Esophagus squamous epithelium (tissue), 4 donors: ENCODE results near the gene RPS15.

Source experiments
- POLR2A ChIP-seq, 4 donors: fragments of 450-650 bp; IDR thresholded peaks; one replicate each; pipeline ENCODE4 v1.6.1; 2017; ENCODE audit warnings: antibody characterized with exemption in 4 of 4, mild to moderate bottlenecking in 4 of 4, moderate library complexity in 3 of 4
- TF ChIP-seq, protein P1 (sequence below), 6 experiments: fragments of 450-650 bp in 4 of 6; fragments of 200-600 bp in 2 of 6; sonication (generic) in 2 of 6; IDR thresholded peaks; one replicate each; pipeline ENCODE4 v1.5.1; 2016 to 2019; ENCODE audit warnings: antibody characterized with exemption in 6 of 6, mild to moderate bottlenecking in 4 of 6, moderate library complexity in 4 of 6

DNA sequence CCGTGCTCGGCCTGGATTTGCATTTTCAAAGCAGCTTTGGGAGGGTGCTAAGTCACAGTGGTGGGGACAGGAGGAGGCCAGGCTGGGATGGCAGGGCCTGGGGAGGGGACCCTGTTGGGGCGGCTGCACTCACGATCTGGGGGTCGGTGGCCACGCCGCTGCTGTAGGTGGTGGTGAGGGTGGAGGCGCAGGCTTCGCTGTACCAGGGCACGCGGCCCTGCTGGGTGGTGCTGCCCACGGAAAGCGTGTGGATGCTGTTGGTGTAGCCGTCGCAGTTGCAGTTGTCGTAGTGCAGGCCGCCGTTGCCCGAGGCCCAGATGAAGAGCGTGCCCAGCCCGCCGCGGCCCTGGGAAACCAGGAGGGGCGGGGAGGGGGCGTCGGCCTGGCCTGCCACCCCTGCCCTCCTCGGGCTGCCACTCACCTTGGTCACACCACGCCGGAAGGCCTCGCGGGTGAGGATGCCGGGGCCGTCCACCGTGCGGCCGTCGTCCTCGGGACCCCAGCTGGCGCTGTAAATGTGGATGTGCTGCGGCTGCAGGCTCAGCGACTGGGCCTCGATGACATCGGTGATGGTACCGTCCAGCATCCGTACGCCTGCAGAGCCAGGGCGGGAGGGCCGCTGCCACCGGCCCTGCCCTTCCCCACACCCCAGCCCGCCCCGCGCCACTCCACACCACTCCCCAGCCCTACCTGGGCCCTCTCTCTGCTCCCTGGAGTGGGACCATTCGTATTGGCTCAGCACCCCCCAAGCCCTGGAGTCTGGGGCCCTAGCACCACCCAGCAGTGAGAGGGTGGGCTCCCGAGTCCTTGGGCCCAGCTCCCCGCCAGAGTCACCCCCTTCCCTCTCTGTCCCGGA lies 48.8 kb downstream of the RPS15 start:
- TF ChIP-seq, protein P1, sequence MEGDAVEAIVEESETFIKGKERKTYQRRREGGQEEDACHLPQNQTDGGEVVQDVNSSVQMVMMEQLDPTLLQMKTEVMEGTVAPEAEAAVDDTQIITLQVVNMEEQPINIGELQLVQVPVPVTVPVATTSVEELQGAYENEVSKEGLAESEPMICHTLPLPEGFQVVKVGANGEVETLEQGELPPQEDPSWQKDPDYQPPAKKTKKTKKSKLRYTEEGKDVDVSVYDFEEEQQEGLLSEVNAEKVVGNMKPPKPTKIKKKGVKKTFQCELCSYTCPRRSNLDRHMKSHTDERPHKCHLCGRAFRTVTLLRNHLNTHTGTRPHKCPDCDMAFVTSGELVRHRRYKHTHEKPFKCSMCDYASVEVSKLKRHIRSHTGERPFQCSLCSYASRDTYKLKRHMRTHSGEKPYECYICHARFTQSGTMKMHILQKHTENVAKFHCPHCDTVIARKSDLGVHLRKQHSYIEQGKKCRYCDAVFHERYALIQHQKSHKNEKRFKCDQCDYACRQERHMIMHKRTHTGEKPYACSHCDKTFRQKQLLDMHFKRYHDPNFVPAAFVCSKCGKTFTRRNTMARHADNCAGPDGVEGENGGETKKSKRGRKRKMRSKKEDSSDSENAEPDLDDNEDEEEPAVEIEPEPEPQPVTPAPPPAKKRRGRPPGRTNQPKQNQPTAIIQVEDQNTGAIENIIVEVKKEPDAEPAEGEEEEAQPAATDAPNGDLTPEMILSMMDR (IDR thresholded peaks at IDR 0.05), result no peak
- no peak for TF ChIP-seq POLR2A (IDR thresholded peaks at IDR 0.05)
